ENCODE data around the gene TLE4. TPM values are rescaled to one million over a fixed set of nuclear protein-coding genes. Genes with fewer than 3 reads are reported as not detected.

The TLE4 gene
- total RNA-seq, 4 donors from 2014 or later = 19.3 to 87.5 (median 41.5) TPM

GRCh38 chr9:79694208-79694607 is 122.4 kb downstream of the TLE4 start:
- in situ Hi-C loops (cut with MboI; ENCODE audit: low pct_ligation_motif_present in 1 of 4, low pct_unique_long_range_greater_than_20kb in 1 of 4, low sequenced_read_pairs in 3 of 4) = no loop called here
- no peak overlapping the region for H3K27ac ChIP-seq
- H3K9me3 ChIP-seq = no peaks in the 10 kb centered on the region
- H3K27me3 ChIP-seq = no peaks in the 10 kb centered on the region
- H3K4me3 ChIP-seq = no peak overlapping the region
- intact Hi-C loops (cut with DNase I; ENCODE audit: low total_unique reads) = loop anchor here (5.0 kb wide), 1 partner anchor 1642 kb away; no protein-coding TSS in a partner anchor
- DNase-seq = no peak
- no peaks in the 10 kb centered on the region for H3K4me1 ChIP-seq
- 76 to 85% methylated on average over 2 of the region's 2 CpGs for WGBS, 2 donors (ENCODE audit: low coverage in 1 of 2)
- TF ChIP-seq POLR2A (IDR thresholded peaks at IDR 0.05) = no peak
- TF ChIP-seq EP300 (IDR thresholded peaks at IDR 0.05; ENCODE audit: low read depth) = no peak
- no peak for TF ChIP-seq CTCF (IDR thresholded peaks at IDR 0.05)
- no peak for TF ChIP-seq POLR2AphosphoS5 (IDR thresholded peaks at IDR 0.05)
- H3K36me3 ChIP-seq = no peaks in the 10 kb centered on the region

GRCh38 chr9:79694676-79695400 is 123.1 kb downstream of the TLE4 start:
- Histone ChIP-seq H3K4me1 (no peaks in the 10 kb centered on the region), H3K9me3 (no peaks in the 10 kb centered on the region), H3K4me3 (no peak overlapping the region), H3K27me3 (no peaks in the 10 kb centered on the region), H3K36me3 (no peaks in the 10 kb centered on the region), H3K27ac (no peak overlapping the region)
- DNase-seq = no peak
- 63 to 84% methylated on average over 1 of the region's 1 CpG for WGBS, 2 donors (ENCODE audit: low coverage in 1 of 2)
- intact Hi-C loops (cut with DNase I; ENCODE audit: low total_unique reads) (loop anchor here (5.0 kb wide), 1 partner anchor 1643 kb away; no protein-coding TSS in a partner anchor), in situ Hi-C loops (cut with MboI; ENCODE audit: low pct_ligation_motif_present in 1 of 4, low pct_unique_long_range_greater_than_20kb in 1 of 4, low sequenced_read_pairs in 3 of 4) (no loop called here)
- TF ChIP-seq EP300 (IDR thresholded peaks at IDR 0.05; ENCODE audit: low read depth) (no peak), POLR2A (IDR thresholded peaks at IDR 0.05) (no peak), POLR2AphosphoS5 (IDR thresholded peaks at IDR 0.05) (no peak), CTCF (IDR thresholded peaks at IDR 0.05) (no peak)

GRCh38 chr9:79695531-79696175 is 123.9 kb downstream of the TLE4 start:
- no peaks in the 10 kb centered on the region for H3K36me3 ChIP-seq
- H3K4me3 ChIP-seq = no peak overlapping the region
- TF ChIP-seq EP300 (IDR thresholded peaks at IDR 0.05; ENCODE audit: low read depth) (no peak), POLR2A (IDR thresholded peaks at IDR 0.05) (no peak), CTCF (IDR thresholded peaks at IDR 0.05) (no peak), POLR2AphosphoS5 (IDR thresholded peaks at IDR 0.05) (no peak)
- no peak overlapping the region for H3K27ac ChIP-seq
- in situ Hi-C loops (cut with MboI; ENCODE audit: low pct_ligation_motif_present in 1 of 4, low pct_unique_long_range_greater_than_20kb in 1 of 4, low sequenced_read_pairs in 3 of 4) = no loop called here
- no peaks in the 10 kb centered on the region for H3K4me1 ChIP-seq
- WGBS, 2 donors (ENCODE audit: low coverage in 1 of 2) = 90 to 100% methylated on average over 5 to 6 of the region's 6 CpGs
- no peaks in the 10 kb centered on the region for H3K27me3 ChIP-seq
- no peaks in the 10 kb centered on the region for H3K9me3 ChIP-seq
- DNase-seq = peak; percentile 14
- intact Hi-C loops (cut with DNase I; ENCODE audit: low total_unique reads) = no loop called here

- H3K36me3 ChIP-seq = no peaks in the 10 kb centered on the region
- WGBS, 2 donors (ENCODE audit: low coverage in 1 of 2) = 91 to 92% methylated on average over 2 of the region's 2 CpGs
- in situ Hi-C loops (cut with MboI; ENCODE audit: low pct_ligation_motif_present in 1 of 4, low pct_unique_long_range_greater_than_20kb in 1 of 4, low sequenced_read_pairs in 3 of 4) = no loop called here
- no peak for DNase-seq
- peaks cover 0 to 11% (median 0%) of the 10 kb centered on the region in 4 donors for H3K4me1 ChIP-seq
- no peak overlapping the region for H3K27ac ChIP-seq
- H3K4me3 ChIP-seq = no peak overlapping the region
- no peak for TF ChIP-seq EP300 (IDR thresholded peaks at IDR 0.05; ENCODE audit: low read depth)
- no peak for TF ChIP-seq POLR2AphosphoS5 (IDR thresholded peaks at IDR 0.05)
- H3K9me3 ChIP-seq = no peaks in the 10 kb centered on the region
- intact Hi-C loops (cut with DNase I; ENCODE audit: low total_unique reads) = no loop called here
- H3K27me3 ChIP-seq = no peaks in the 10 kb centered on the region
Observed at GRCh38 chr9:79698967-79699366, 127.2 kb downstream of the TLE4 start.
